Measurements from ENCODE around the gene THOC5. TPM values are rescaled to one million over a fixed set of nuclear protein-coding genes. Genes with fewer than 3 reads are reported as not detected.
"Not testable (repeated sequence)": the region's sequence is repeated elsewhere in the genome, so short reads cannot be mapped to it uniquely, and the experiment has no call there.

Gene THOC5
- total and polyA plus RNA-seq, 4 donors: 21.0 to 51.8 (median 27.9) TPM

GRCh38 chr22:29491012-29491411 is 62.5 kb downstream of the THOC5 start:
- WGBS, 2 donors: 85 to 94% methylated on average over 6 of the region's 6 CpGs
- ATAC-seq (ENCODE audit: insufficient read depth, low FRiP score): no peak
- Histone ChIP-seq H3K27ac (ENCODE audit: low read depth in 1 of 2, low read length in 1 of 2) (no peak overlapping the region), H3K9ac (ENCODE audit: insufficient read depth in 1 of 2, low read length in 2 of 2) (no peak overlapping the region), H3K4me1 (ENCODE audit: control insufficient read depth in 5 of 5, insufficient read depth in 5 of 5, low read length in 5 of 5) (no peaks in the 10 kb centered on the region), H3K27me3 (ENCODE audit: control insufficient read depth in 3 of 3, insufficient read depth in 3 of 3, low read length in 2 of 3) (no peaks in the 10 kb centered on the region), H3K4me3 (no peak overlapping the region), H3K36me3 (ENCODE audit: control insufficient read depth in 4 of 4, insufficient read depth in 4 of 4, low read length in 4 of 4) (peaks cover 0 to 5% (median 0%) of the 10 kb centered on the region in 4 donors), H3K9me3 (ENCODE audit: control insufficient read depth in 4 of 4, insufficient read depth in 3 of 4, low read length in 3 of 4) (peaks cover 0 to 6% (median 2%) of the 10 kb centered on the region in 4 donors)
- no peak for DNase-seq
- no peak for TF ChIP-seq CTCF (IDR thresholded peaks at IDR 0.05; ENCODE audit: control extremely low read depth, extremely low read depth)

- H3K27ac ChIP-seq (ENCODE audit: low read depth in 1 of 2, low read length in 1 of 2); H3K4me1 ChIP-seq (ENCODE audit: control insufficient read depth in 5 of 5, insufficient read depth in 5 of 5, low read length in 5 of 5); DNase-seq; H3K9me3 ChIP-seq (ENCODE audit: control insufficient read depth in 4 of 4, insufficient read depth in 3 of 4, low read length in 3 of 4); H3K27me3 ChIP-seq (ENCODE audit: control insufficient read depth in 3 of 3, insufficient read depth in 3 of 3, low read length in 2 of 3); H3K9ac ChIP-seq (ENCODE audit: insufficient read depth in 1 of 2, low read length in 2 of 2); ATAC-seq (ENCODE audit: insufficient read depth, low FRiP score); H3K4me3 ChIP-seq; H3K36me3 ChIP-seq (ENCODE audit: control insufficient read depth in 4 of 4, insufficient read depth in 4 of 4, low read length in 4 of 4): not testable (repeated sequence)
- 49 to 72% methylated on average over 8 of the region's 8 CpGs for WGBS, 2 donors
These were observed 64.3 kb downstream of the THOC5 start for GRCh38 chr22:29489127-29489780.

- Histone ChIP-seq H3K4me1 (ENCODE audit: control insufficient read depth in 5 of 5, insufficient read depth in 5 of 5, low read length in 5 of 5) (no peaks in the 10 kb centered on the region), H3K36me3 (ENCODE audit: control insufficient read depth in 4 of 4, insufficient read depth in 4 of 4, low read length in 4 of 4) (no peaks in the 10 kb centered on the region), H3K27me3 (ENCODE audit: control insufficient read depth in 3 of 3, insufficient read depth in 3 of 3, low read length in 2 of 3) (no peaks in the 10 kb centered on the region), H3K4me3 (no peak overlapping the region), H3K9ac (ENCODE audit: insufficient read depth in 1 of 2, low read length in 2 of 2) (no peak overlapping the region), H3K9me3 (ENCODE audit: control insufficient read depth in 4 of 4, insufficient read depth in 3 of 4, low read length in 3 of 4) (peaks cover 0 to 3% (median 0%) of the 10 kb centered on the region in 4 donors), H3K27ac (ENCODE audit: low read depth in 1 of 2, low read length in 1 of 2) (no peak overlapping the region)
- ATAC-seq (ENCODE audit: insufficient read depth, low FRiP score) (no peak), DNase-seq (no peak)
- WGBS, 2 donors: 89 to 92% methylated on average over 6 of the region's 6 CpGs
- TF ChIP-seq CTCF (IDR thresholded peaks at IDR 0.05; ENCODE audit: control extremely low read depth, extremely low read depth): no peak
These were observed 66.1 kb downstream of the THOC5 start for GRCh38 chr22:29487426-29487986.

- 94 to 96% methylated on average over 8 of the region's 8 CpGs for WGBS, 2 donors
- no peak overlapping the region for H3K27ac ChIP-seq (ENCODE audit: low read depth in 1 of 2, low read length in 1 of 2)
- H3K9me3 ChIP-seq (ENCODE audit: control insufficient read depth in 4 of 4, insufficient read depth in 3 of 4, low read length in 3 of 4): peaks cover 0 to 9% (median 0%) of the 10 kb centered on the region in 4 donors
- TF ChIP-seq CTCF (IDR thresholded peaks at IDR 0.05; ENCODE audit: control extremely low read depth, extremely low read depth): no peak
- peaks cover 0 to under 1% (median 0%) of the 10 kb centered on the region in 3 donors for H3K27me3 ChIP-seq (ENCODE audit: control insufficient read depth in 3 of 3, insufficient read depth in 3 of 3, low read length in 2 of 3)
- no peaks in the 10 kb centered on the region for H3K36me3 ChIP-seq (ENCODE audit: control insufficient read depth in 4 of 4, insufficient read depth in 4 of 4, low read length in 4 of 4)
- H3K4me1 ChIP-seq (ENCODE audit: control insufficient read depth in 5 of 5, insufficient read depth in 5 of 5, low read length in 5 of 5): peaks cover 0 to 14% (median 0%) of the 10 kb centered on the region in 5 donors
- H3K4me3 ChIP-seq: no peak overlapping the region
- DNase-seq (no peak), ATAC-seq (ENCODE audit: insufficient read depth, low FRiP score) (no peak)
- H3K9ac ChIP-seq (ENCODE audit: insufficient read depth in 1 of 2, low read length in 2 of 2): no peak overlapping the region
These were observed 68.1 kb downstream of the THOC5 start for GRCh38 chr22:29485448-29485847.

Measured in lung (tissue), 12 donors.